Mesenchymal stem cell (in vitro differentiated cells and primary cell): ENCODE measurements around the gene MSANTD4.

Source experiments
- DNase-seq: peaks from one replicate; pipeline ENCODE4 v3.0.0-alpha.2; 2013
- H2AFZ ChIP-seq: one replicate; pipeline ENCODE4 v1.6.1; 2013; ENCODE audit warnings: low read depth, mild to moderate bottlenecking, control low read depth, inconsistent platforms, low read length, moderate library complexity
- H2AK5ac ChIP-seq: 2 replicates; pipeline ENCODE4 v1.6.1; 2013; ENCODE audit warnings: low read length, moderate library complexity, mild to moderate bottlenecking, inconsistent platforms; ENCODE audit not compliant: severe bottlenecking
- H2BK120ac ChIP-seq: one replicate; pipeline ENCODE4 v1.6.1; 2013; ENCODE audit warnings: low read depth, mild to moderate bottlenecking, inconsistent platforms, low read length, moderate library complexity
- H2BK12ac ChIP-seq, 2 experiments: one replicate each; pipeline ENCODE4 v1.6.1; 2013; ENCODE audit warnings: inconsistent platforms in 2 of 2, low read length in 2 of 2, mild to moderate bottlenecking in 2 of 2, moderate library complexity in 2 of 2, control low read depth in 1 of 2
- H2BK15ac ChIP-seq: one replicate; pipeline ENCODE4 v1.6.1; 2013; ENCODE audit warnings: mild to moderate bottlenecking, low read depth, inconsistent platforms; ENCODE audit not compliant: poor library complexity, severe bottlenecking
- H2BK5ac ChIP-seq: 2 replicates; pipeline ENCODE4 v1.6.1; 2013; ENCODE audit warnings: low read depth, mild to moderate bottlenecking, low read length, control low read depth, inconsistent platforms; ENCODE audit not compliant: poor library complexity, severe bottlenecking
- H3K14ac ChIP-seq, 2 experiments: one replicate each; pipeline ENCODE4 v1.6.1; 2013; ENCODE audit warnings: inconsistent platforms in 2 of 2, low read length in 2 of 2, control low read depth in 1 of 2, mild to moderate bottlenecking in 1 of 2, moderate library complexity in 1 of 2
- H3K18ac ChIP-seq, 2 experiments: one replicate each; pipeline ENCODE4 v1.6.1; 2013; ENCODE audit warnings: inconsistent platforms in 2 of 2, low read length in 2 of 2, control low read depth in 1 of 2, low read depth in 1 of 2, mild to moderate bottlenecking in 1 of 2
- H3K23ac ChIP-seq, 2 experiments: one replicate each; pipeline ENCODE4 v1.6.1; 2013; ENCODE audit warnings: inconsistent platforms in 2 of 2, low read length in 2 of 2, mild to moderate bottlenecking in 2 of 2, moderate library complexity in 2 of 2, control low read depth in 1 of 2
- H3K27ac ChIP-seq: 2 replicates; pipeline ENCODE4 v1.5.1; 2013; ENCODE audit warnings: mild to moderate bottlenecking, moderate library complexity, low read length, control low read depth, inconsistent platforms; ENCODE audit not compliant: poor library complexity, severe bottlenecking
- H3K27me3 ChIP-seq, 2 experiments: 2 replicates each; pipeline versions ENCODE4 v1.6.1 to v1.7.0; 2013; ENCODE audit warnings: low read length in 2 of 2, mild to moderate bottlenecking in 2 of 2, moderate library complexity in 2 of 2, control low read depth in 1 of 2, inconsistent platforms in 1 of 2; ENCODE audit not compliant: control insufficient read depth in 1 of 2, insufficient read depth in 1 of 2
- H3K36me3 ChIP-seq, 2 experiments: 2 replicates each; pipeline versions ENCODE4 v1.6.1 to v1.7.0; 2013; ENCODE audit warnings: low read length in 2 of 2, control low read depth in 1 of 2, inconsistent platforms in 1 of 2, low read depth in 1 of 2, mild to moderate bottlenecking in 1 of 2; ENCODE audit not compliant: insufficient read depth in 2 of 2, control insufficient read depth in 1 of 2
- H3K4ac ChIP-seq, 2 experiments: one replicate each; pipeline ENCODE4 v1.6.1; 2013; ENCODE audit warnings: inconsistent platforms in 2 of 2, low read length in 2 of 2, mild to moderate bottlenecking in 2 of 2, moderate library complexity in 2 of 2, control low read depth in 1 of 2, low read depth in 1 of 2
- H3K4me1 ChIP-seq: 2 replicates; pipeline ENCODE4 v1.6.1; 2013; ENCODE audit warnings: low read depth, low read length, control low read depth; ENCODE audit not compliant: control insufficient read depth, insufficient read depth
- H3K4me2 ChIP-seq: 2 replicates; pipeline ENCODE4 v1.6.1; 2013; ENCODE audit warnings: low read length, mild to moderate bottlenecking, inconsistent platforms; ENCODE audit not compliant: poor library complexity, severe bottlenecking
- H3K4me3 ChIP-seq, 2 experiments: 2 replicates each; pipeline versions ENCODE4 v1.5.1 to v1.7.0; 2013; ENCODE audit warnings: low read length in 2 of 2, mild to moderate bottlenecking in 2 of 2, control low read depth in 1 of 2, low read depth in 1 of 2; ENCODE audit not compliant: insufficient read depth in 1 of 2
- H3K79me1 ChIP-seq: replicated peaks from 2 replicates; pipeline ENCODE4 v1.6.1; 2013; ENCODE audit warnings: mild to moderate bottlenecking, control low read depth, low read length, inconsistent platforms; ENCODE audit not compliant: poor library complexity, severe bottlenecking
- H3K9ac ChIP-seq: 2 replicates; pipeline ENCODE4 v1.7.0; 2013; ENCODE audit warnings: mild to moderate bottlenecking, low read length, moderate library complexity
- H3K9me3 ChIP-seq: 2 replicates; pipeline ENCODE4 v1.7.0; 2013; ENCODE audit warnings: mild to moderate bottlenecking, low read length; ENCODE audit not compliant: control insufficient read depth
- H4K8ac ChIP-seq: one replicate; pipeline ENCODE4 v1.6.1; 2013; ENCODE audit warnings: inconsistent platforms, mild to moderate bottlenecking, low read length, moderate library complexity
- H4K91ac ChIP-seq: one replicate; pipeline ENCODE4 v1.6.1; 2013; ENCODE audit warnings: mild to moderate bottlenecking, low read length, inconsistent platforms
- WGBS: methylation state at CpG from one replicate; pipeline ENCODE4 v1.1.7; 2013; ENCODE audit warnings: mixed read lengths; 5-methylcytosine and 5-hydroxymethylcytosine counted together

MSANTD4 gene

DNA sequence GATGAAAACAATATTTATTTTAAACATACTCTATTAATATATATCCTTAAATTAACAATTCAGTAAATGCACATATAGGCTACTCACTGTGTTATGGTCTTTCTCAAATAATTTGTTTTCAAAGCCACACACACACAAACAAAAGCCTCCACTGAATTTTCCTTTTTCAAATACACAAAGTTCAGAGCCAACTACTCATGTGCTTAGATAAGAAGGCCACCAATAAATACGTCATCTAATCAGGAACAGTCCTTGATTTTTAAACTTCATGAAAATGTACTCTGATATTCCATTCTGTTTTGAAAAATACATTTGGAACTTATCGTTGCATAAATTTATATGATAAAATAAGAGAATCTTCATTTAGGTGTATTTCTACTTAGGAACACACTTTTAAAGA, 29.1 kb upstream of the MSANTD4 start:
- Histone ChIP-seq H2BK12ac (no peak overlapping the region), H3K4me3 (no peak overlapping the region)
- 100% methylated on average over 1 of the region's 2 CpGs for WGBS

GRCh38 chr11:106049727-106050476, 27.9 kb upstream of the MSANTD4 start:
- no peak overlapping the region for H2AK5ac ChIP-seq

More for the DNA sequence above, 29.1 kb upstream of the MSANTD4 start:
- Histone ChIP-seq H4K8ac (no peak overlapping the region), H3K9ac (no peak overlapping the region), H3K27me3 (no peaks in the 10 kb centered on the region), H3K18ac (no peak overlapping the region), H3K4me2 (no peak overlapping the region), H3K9me3 (no peaks in the 10 kb centered on the region), H2AFZ (no peak overlapping the region), H2AK5ac (no peak overlapping the region), H3K36me3 (no peaks in the 10 kb centered on the region), H2BK5ac (no peak overlapping the region), H3K14ac (no peak overlapping the region), H2BK120ac (no peak overlapping the region), H3K27ac (no peak overlapping the region), H3K4ac (no peak overlapping the region), H2BK15ac (no peak overlapping the region), H3K4me1 (no peaks in the 10 kb centered on the region), H3K79me1 (no peaks in the 10 kb centered on the region), H3K23ac (no peak overlapping the region), H4K91ac (no peak overlapping the region)
- no peak for DNase-seq

GRCh38 chr11:106047631-106048030, 25.6 kb upstream of the MSANTD4 start:
- H2AK5ac ChIP-seq = no peak overlapping the region
- H3K23ac ChIP-seq = no peak overlapping the region
- no peak for DNase-seq
- no peaks in the 10 kb centered on the region for H3K4me1 ChIP-seq
- H2BK15ac ChIP-seq = no peak overlapping the region
- no peaks in the 10 kb centered on the region for H3K36me3 ChIP-seq
- no peak overlapping the region for H2AFZ ChIP-seq
- no peaks in the 10 kb centered on the region for H3K27me3 ChIP-seq
- no peak overlapping the region for H3K9ac ChIP-seq
- H2BK5ac ChIP-seq = no peak overlapping the region
- no peaks in the 10 kb centered on the region for H3K79me1 ChIP-seq
- no peak overlapping the region for H3K4me2 ChIP-seq
- no peak overlapping the region for H2BK12ac ChIP-seq
- no peak overlapping the region for H3K4ac ChIP-seq
- no peak overlapping the region for H4K91ac ChIP-seq
- H3K27ac ChIP-seq = peak overlapping the region; percentile 70
- no peak overlapping the region for H3K18ac ChIP-seq
- H3K9me3 ChIP-seq = no peaks in the 10 kb centered on the region
- H3K4me3 ChIP-seq = no peak overlapping the region
- no peak overlapping the region for H2BK120ac ChIP-seq
- H4K8ac ChIP-seq = no peak overlapping the region
- H3K14ac ChIP-seq = no peak overlapping the region

More at GRCh38 chr11:106049727-106050476, 27.9 kb upstream of the MSANTD4 start:
- Histone ChIP-seq H3K18ac (no peak overlapping the region), H2AFZ (no peak overlapping the region), H3K9me3 (no peaks in the 10 kb centered on the region), H3K23ac (no peak overlapping the region), H2BK120ac (no peak overlapping the region), H3K36me3 (no peaks in the 10 kb centered on the region), H3K27ac (no peak overlapping the region), H4K8ac (no peak overlapping the region), H3K14ac (no peak overlapping the region), H2BK15ac (no peak overlapping the region), H3K27me3 (no peaks in the 10 kb centered on the region), H2BK12ac (no peak overlapping the region), H3K4me1 (no peaks in the 10 kb centered on the region), H3K79me1 (no peaks in the 10 kb centered on the region), H3K4me3 (no peak overlapping the region), H2BK5ac (no peak overlapping the region), H4K91ac (no peak overlapping the region), H3K9ac (no peak overlapping the region), H3K4ac (no peak overlapping the region), H3K4me2 (no peak overlapping the region)
- no peak for DNase-seq
- 92% methylated on average over 3 of the region's 5 CpGs for WGBS

DNA sequence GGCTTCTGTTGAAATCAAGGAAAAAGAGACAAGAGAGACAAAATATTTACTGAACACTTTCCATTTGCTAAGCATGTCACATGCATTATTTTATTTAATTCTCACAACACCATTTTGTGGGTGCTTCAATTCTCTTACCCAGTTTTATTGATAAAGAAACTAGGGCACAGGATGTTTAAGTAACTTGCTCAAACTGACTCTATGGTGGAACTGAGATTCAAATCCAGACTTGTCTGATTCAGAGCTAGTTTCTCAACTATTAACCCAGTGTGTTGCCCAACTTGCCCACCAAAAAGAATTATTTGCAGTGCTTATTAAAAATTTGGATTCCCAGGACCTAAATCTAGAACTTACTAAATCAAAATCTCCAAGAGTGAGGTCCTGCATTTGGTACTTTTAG, 21.5 kb upstream of the MSANTD4 start:
- Histone ChIP-seq H2BK15ac (no peak overlapping the region), H3K4ac (no peak overlapping the region), H2BK5ac (no peak overlapping the region), H2BK12ac (no peak overlapping the region), H3K9ac (no peak overlapping the region), H3K14ac (no peak overlapping the region), H2BK120ac (no peak overlapping the region), H3K18ac (no peak overlapping the region), H4K91ac (no peak overlapping the region), H3K4me3 (no peak overlapping the region), H3K27ac (no peak overlapping the region), H3K23ac (no peak overlapping the region), H3K79me1 (no peaks in the 10 kb centered on the region), H3K9me3 (no peaks in the 10 kb centered on the region), H2AFZ (no peak overlapping the region), H3K27me3 (no peaks in the 10 kb centered on the region), H3K4me1 (no peaks in the 10 kb centered on the region), H3K36me3 (no peaks in the 10 kb centered on the region), H3K4me2 (no peak overlapping the region), H4K8ac (no peak overlapping the region), H2AK5ac (no peak overlapping the region)
- no peak for DNase-seq
